GM12872 (cell line): ENCODE data around the gene TFPI.

Source experiments
- CTCF ChIP-seq: IDR thresholded peaks from 3 replicates; pipeline ENCODE4 v1.5.1; 2011; ENCODE audit warnings: low read depth, mild to moderate bottlenecking, low read length, moderate library complexity; ENCODE audit not compliant: insufficient read depth

Gene TFPI

GRCh38 chr2:187504312-187504921 is 49.8 kb downstream of the TFPI start:
- no peak for TF ChIP-seq CTCF

- no peak for TF ChIP-seq CTCF
Measured at GRCh38 chr2:187503700-187504099, 50.5 kb downstream of the TFPI start.

GRCh38 chr2:187502467-187502866 is 51.8 kb downstream of the TFPI start:
- no peak for TF ChIP-seq CTCF

- no peak for TF ChIP-seq CTCF
Measured at GRCh38 chr2:187500585-187501359, 53.5 kb downstream of the TFPI start.

- TF ChIP-seq CTCF = peak; percentile 54; the same call in 2 of the 3 replicates
Measured at GRCh38 chr2:187499941-187500532, 54.2 kb downstream of the TFPI start.

GRCh38 chr2:187497858-187498463 is 56.3 kb downstream of the TFPI start:
- peak; percentile 4; the same call in 1 of the 3 replicates for TF ChIP-seq CTCF

- no peak for TF ChIP-seq CTCF
Measured at GRCh38 chr2:187497140-187497539, 57.1 kb downstream of the TFPI start.
